Activated CD8-positive, alpha-beta memory T cell treated with anti-CD3 and anti-CD28 coated beads for 4 hours (primary cell): ENCODE data around the gene TENM3.

Source experiments
- DNase-seq, 2 donors: peaks; one replicate each; pipeline ENCODE4 v3.0.0-alpha.2; 2020; ENCODE audit warnings: low read depth in 2 of 2

TENM3 gene

DNA sequence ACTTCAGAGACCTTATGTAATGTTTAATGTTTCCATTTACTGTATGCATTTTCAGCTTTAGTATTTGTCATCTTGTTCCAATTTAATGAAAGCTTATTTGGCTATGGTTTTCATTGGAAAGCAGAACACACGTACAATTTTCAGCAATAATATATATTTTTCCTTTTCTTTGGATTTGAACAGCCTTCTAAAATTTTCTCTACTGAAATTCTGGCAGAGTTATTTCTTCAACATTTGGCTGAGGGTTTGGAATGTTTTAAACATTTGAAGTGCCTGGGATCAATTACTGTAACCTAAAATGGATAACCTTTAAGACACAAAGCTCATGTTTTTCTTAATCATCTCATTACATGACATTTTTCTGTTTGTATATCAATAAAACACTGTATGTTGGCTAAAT is 156.9 kb downstream of the TENM3 start:
- DNase-seq = no peak

DNA sequence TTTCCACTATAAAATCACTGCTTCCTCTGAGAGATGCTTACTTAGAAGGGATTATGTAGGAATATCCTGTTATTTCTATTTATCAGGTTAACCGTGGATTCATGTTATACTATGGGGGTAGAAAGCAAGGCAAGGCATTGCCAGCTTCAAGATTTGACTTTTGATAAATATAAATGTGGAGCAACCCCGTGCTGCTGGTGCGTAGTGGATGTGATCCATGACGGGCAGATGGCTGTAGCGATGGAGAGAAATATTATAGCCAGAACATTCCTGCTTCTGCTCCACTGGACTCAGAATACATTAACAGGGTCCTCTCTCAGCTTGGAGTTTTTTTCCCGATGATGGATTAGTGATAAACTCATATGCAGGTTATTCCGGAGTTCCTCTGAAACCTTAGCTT is 157.6 kb downstream of the TENM3 start:
- no peak for DNase-seq

DNA sequence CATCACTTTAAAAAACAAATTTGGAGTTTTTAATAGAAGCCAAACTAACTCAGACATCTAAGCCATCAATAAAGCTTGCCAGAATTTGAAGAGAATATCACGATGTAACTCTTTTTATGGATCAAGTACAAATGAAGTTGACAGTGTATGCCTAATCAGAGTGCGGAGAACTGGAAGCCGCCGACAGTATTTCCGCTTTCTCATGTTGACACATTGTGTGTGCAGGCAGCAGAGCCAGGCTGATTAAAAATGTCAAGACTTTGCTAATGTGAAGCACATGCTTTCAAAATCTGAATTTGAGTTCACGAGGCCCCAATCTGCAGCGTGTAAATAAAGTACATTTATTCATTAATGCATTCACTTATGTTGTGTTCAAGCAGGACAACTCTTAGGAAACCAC is 161.2 kb downstream of the TENM3 start:
- no peak for DNase-seq

- no peak for DNase-seq
These were observed 161.9 kb downstream of the TENM3 start for GRCh38 chr4:182405087-182405486.

- DNase-seq = no peak
These were observed 166.1 kb downstream of the TENM3 start for GRCh38 chr4:182409271-182409670.

- DNase-seq = no peak
These were observed 168.2 kb downstream of the TENM3 start for GRCh38 chr4:182411391-182411790.

DNA sequence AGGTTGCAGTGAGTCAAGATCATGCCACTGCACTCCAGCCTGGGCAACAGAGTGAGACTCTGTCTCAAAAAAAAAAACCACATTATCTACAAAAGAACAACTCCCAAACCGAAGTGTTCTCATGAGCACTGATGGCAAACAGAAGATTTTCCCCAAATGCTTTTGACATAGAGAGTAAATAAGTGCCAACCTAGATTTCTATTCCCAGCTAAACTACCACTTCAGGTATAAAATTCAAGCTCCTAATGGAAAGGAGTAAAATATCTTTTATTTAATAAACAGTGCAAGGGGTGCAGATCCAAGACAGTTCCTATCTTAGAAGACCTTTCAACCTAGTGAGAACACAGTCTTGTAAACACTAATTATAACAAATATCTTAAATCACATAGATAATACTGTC is 170.3 kb downstream of the TENM3 start:
- no peak for DNase-seq

DNA sequence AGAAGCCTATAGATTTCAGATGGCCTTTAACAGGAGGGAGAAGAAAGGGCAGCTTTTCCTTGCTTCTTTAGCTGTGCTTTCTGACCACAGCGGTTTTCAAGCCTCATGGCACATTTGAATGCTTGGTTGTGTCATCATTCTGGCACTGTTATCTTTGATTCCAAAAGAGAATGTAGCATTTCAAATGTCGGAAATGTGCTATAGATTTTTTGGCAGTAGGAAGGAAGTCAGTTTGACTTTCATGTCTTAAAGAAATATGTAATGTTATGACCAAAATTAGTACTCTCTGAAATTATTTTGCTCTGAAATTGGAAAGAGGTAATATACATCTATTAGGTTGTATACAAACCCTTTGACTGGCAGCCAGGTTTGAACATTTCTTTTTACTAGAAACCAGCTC is 171.9 kb downstream of the TENM3 start:
- DNase-seq = no peak

DNA sequence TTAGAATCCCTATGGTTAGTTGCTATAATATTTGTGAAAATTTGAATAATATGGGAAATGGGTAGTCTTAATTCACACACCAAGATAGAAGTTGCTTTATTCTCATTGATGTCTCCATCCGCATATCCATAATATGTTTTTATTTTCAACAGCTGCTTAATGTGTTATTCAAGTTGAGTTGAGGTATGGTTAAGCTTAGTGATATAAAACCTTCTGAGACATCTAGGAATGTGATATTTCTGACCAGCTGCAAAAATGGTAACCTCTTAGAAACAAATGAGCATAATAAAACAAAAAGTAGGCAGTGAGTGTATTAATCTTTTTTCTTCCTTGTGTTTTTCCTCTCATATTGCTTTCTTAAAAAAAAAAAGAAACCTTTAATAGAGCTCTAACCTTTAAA is 172.9 kb downstream of the TENM3 start:
- DNase-seq = no peak

DNA sequence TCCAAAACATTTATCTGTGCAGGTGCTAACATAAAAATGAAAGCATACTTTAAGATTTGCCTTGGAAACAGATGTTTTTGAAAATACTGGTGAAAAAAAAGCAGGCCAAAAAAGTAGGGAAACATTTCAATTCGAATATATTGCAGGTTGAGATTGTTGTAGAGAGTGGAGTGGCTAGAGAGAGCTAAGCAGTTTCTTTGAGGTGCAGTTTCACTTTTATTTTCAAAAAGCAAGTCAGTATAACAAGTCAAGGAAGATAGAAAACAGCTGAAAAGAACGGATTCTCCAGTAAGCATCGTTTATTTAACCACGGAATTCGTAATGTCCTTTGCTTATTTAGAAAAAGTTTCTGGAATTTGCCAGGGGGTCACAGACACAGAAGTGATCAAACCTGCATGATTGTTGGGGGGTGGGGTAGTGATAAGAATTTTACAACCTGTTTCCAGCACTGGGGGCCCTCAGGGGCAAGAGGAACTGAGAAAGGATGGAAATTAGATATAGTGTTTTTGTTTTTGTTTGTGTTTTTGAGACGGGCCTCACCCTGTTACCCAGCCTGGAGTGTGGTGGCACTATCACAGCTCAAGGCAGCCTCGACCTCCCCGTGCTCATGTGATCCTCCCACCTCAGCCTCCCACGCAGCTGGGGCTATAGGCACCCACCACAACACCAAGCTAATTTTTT is 175.0 kb downstream of the TENM3 start:
- no peak for DNase-seq

GRCh38 chr4:182420189-182420588 is 177.0 kb downstream of the TENM3 start:
- no peak for DNase-seq

DNA sequence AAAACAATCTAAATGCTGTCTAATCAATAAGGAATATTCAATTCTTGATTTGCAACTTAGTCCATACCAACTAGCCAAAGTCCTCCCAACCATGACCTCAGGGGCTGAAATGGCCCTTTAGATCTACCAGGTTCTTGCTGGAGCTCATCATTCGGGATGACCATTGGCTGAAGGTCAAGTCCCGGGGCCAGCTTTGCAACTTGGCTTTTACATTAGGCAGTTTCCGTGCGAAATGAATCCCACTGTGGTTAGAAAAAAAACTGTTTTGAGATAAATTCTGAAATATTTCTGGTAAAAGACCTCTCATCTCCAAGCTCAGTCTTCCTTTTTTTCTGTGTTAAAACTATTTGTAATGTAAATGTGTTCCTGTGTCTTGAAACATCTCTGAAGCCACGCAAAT is 178.6 kb downstream of the TENM3 start:
- DNase-seq = no peak

DNA sequence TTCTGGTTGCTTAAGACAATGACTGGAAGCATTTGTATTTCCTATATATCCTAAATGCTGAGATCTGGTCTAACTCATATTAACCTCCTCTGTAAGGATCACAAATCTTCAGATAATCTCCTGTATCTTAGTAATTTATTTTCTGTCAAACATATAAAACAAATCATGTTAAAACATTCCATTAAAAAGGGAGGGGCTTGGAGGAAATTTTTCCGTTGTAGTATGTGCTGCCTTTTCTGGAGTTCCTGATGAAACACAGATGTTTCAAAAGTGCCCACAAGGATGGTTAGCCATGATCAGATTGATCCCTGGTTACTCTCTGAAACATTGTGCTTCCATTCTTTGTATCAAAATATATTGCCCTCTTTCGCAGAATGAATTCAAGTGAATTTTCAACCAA is 182.1 kb downstream of the TENM3 start:
- DNase-seq = no peak

- DNase-seq = no peak
These were observed 183.7 kb downstream of the TENM3 start for GRCh38 chr4:182426901-182427300.

- DNase-seq = no peak
These were observed 184.4 kb downstream of the TENM3 start for GRCh38 chr4:182427554-182427953.

DNA sequence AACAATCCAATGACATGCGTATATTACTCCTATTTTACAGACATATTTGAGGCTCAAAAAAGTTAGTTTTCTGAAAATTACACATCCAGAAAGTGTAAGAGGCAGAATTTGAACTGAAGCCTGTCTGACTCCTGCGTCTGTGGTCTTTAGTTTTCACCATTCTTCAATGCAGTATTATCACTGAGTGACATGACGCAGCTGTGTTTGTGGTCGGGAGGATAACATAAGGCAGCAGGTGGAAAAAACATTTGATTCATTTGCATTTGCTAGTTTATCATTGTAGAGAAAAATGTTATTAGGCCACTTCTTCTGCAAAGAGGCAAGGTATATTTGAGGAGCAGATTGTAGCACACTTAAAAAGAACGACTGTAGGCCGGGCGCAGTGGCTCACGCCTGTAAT is 186.7 kb downstream of the TENM3 start:
- no peak for DNase-seq

- DNase-seq = no peak
These were observed 189.6 kb downstream of the TENM3 start for GRCh38 chr4:182432819-182433218.

DNA sequence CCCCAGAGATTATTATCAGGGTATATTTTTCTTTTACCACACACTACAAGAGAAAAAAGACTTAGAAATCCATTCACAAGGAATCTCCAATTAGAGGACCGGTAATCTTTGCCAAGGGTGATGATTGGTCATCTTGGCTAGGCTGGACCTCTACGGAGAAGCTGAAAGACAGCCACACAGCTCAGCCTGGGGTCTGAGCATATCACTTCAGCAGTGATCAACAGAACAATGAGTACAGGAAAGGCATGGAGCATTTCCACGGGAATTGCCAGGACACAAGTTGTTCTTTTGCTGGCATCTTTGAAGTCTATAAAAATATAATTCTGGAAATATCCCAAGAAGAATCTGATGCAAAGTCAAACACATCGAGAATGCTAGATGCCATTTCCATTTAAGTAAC is 191.5 kb downstream of the TENM3 start:
- no peak for DNase-seq

GRCh38 chr4:182435401-182435800 is 192.2 kb downstream of the TENM3 start:
- DNase-seq = no peak

- DNase-seq = no peak
These were observed 199.9 kb downstream of the TENM3 start for GRCh38 chr4:182443070-182443469.

DNA sequence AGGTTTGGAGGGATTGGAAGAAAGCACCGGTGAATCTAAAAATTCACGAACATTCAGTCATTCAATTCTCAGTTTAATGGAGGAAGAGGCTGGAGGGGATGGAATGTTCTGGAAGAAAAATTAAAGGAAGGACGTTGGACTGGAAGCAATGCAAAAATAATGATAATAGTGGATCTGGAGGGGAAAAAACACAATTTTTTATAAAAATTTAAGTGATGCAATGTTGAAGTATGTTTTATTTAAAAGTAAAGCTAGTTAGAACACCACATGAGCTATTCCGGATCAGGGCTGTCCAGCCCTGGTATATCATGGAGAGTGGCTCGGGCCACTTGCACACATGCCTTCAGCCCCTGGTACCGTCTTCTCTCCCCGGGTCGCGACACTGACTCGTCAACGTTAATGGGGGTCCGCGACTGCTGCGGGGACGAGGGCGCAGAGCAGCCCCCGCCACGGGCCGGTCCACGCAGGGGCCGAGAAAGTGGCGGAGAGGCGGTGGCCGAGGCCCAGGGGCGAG is 204.6 kb downstream of the TENM3 start:
- DNase-seq = no peak

- DNase-seq = no peak
These were observed 205.3 kb downstream of the TENM3 start for GRCh38 chr4:182448281-182449151.
